GM13977 (cell line): ENCODE results near the gene TAF15.

Experiments
- DNase-seq: peaks from one replicate; pipeline ENCODE4 v3.0.0; 2012; ENCODE audit warnings: low spot score
- in situ Hi-C: fragments of 300-500 bp; cut with MboI; formaldehyde crosslinking; loops from one replicate; pipeline ENCODE4 v1.12.0; 2022; ENCODE audit warnings: low sequenced_read_pairs, low pct_unique_long_range_greater_than_20kb, mixed read lengths, inconsistent platforms; ENCODE audit not compliant: unreplicated experiment
- TF ChIP-seq, protein P1 (sequence below): IDR thresholded peaks from 2 replicates; pipeline ENCODE4 v1.5.1; 2012; ENCODE audit warnings: mild to moderate bottlenecking, control low read depth; ENCODE audit not compliant: insufficient read depth; ENCODE audit errors: extremely low read depth, missing control alignments

The TAF15 gene

DNA sequence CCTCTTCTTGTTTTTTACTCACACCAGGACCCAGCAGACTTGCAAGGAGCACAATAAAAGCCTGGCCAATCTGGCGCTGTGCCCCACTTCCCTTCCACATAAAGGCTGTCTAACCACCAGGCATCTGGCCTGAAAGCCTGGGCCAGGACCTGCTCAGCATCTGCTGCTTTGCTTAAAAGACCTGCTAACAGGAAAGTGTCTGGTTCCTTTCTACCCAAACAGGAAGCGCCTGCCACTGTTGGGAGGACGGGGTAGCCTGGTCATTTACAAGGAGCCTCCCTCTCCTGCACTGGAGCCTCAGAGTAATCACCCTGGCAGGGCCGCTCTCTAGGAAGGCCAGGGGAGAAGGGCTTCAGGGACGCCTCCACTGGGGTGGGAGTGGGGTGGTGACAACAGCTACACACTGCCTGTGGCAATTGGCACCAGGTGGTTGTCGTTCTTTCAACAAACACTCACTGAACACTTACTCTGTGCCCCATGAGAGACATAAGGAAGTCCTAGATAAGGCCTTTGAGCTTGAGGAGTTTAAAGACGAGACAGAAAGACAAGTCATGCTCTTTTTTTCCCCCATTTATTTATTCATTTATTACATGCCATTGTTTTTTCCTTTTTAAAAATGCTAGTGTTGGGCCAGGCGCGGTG lies 7.6 kb upstream of the TAF15 start:
- no peak for DNase-seq
- TF ChIP-seq, protein P1, sequence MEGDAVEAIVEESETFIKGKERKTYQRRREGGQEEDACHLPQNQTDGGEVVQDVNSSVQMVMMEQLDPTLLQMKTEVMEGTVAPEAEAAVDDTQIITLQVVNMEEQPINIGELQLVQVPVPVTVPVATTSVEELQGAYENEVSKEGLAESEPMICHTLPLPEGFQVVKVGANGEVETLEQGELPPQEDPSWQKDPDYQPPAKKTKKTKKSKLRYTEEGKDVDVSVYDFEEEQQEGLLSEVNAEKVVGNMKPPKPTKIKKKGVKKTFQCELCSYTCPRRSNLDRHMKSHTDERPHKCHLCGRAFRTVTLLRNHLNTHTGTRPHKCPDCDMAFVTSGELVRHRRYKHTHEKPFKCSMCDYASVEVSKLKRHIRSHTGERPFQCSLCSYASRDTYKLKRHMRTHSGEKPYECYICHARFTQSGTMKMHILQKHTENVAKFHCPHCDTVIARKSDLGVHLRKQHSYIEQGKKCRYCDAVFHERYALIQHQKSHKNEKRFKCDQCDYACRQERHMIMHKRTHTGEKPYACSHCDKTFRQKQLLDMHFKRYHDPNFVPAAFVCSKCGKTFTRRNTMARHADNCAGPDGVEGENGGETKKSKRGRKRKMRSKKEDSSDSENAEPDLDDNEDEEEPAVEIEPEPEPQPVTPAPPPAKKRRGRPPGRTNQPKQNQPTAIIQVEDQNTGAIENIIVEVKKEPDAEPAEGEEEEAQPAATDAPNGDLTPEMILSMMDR = no peak
- in situ Hi-C loops = no loop called here

DNA sequence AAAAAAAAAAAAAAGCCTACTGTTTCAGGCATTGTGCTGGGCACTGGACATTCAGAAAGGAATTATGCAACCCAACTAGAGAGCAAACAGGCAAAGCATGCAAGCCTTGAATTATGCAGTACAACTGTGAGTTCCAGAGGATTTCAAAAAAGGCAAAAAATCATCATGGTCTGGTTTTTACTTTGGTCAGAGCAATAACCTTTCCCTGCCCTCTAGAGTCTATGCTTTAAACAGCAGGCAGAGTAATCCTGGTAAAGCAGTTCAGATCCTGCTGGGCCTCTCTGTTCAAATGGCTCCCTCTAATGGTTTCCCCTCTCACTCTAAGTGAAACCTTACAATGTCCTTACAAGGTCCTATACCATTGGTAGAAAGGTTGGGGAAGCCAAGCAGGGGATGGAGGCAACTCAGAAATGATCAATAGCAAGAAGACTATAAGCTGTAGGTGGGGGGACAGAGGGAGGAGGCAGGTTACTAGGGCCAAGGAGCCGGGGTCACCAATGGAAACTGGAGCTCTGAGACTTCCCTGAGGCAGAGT lies 4.6 kb upstream of the TAF15 start:
- in situ Hi-C loops = no loop called here
- TF ChIP-seq, protein P1 = peak; percentile 73
- peak; percentile 89 for DNase-seq

DNA sequence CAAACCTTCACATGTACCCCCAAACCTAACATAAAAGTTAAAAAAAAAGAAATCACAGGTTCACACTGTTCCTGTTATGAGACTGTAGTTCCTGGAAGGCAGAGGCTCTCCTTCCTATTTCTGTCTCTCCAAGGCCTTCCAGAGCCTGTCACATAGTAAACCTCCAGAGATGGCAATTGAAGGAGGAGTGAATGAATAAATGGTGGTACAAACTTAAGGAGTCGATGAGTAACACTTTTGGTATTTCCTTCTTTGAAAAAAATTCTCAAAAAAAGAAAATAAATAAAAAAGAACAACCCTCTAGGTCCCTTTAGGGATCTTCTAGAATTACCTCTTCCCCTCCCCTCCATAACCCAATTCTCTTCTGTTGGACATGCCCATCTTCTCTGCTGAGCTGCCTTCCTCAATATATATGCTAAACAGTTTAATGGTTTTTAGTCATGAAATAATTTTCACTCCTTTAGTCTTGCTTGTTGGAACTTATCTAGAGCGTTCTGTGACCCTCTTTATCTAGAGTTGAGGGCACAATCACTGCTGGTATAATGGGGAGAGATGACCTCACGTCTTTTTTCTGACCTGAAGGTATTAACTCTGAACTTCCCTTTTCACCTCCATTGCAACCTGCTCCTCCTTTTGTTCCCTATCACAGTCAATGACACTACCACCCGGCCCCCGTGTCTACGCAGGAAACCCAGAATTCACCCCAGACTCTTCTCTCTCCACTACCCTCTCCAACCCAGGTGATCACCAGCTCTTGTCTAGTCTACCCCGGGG lies 1.7 kb upstream of the TAF15 start:
- TF ChIP-seq, protein P1 = no peak
- DNase-seq = no peak
- in situ Hi-C loops = no loop called here

DNA sequence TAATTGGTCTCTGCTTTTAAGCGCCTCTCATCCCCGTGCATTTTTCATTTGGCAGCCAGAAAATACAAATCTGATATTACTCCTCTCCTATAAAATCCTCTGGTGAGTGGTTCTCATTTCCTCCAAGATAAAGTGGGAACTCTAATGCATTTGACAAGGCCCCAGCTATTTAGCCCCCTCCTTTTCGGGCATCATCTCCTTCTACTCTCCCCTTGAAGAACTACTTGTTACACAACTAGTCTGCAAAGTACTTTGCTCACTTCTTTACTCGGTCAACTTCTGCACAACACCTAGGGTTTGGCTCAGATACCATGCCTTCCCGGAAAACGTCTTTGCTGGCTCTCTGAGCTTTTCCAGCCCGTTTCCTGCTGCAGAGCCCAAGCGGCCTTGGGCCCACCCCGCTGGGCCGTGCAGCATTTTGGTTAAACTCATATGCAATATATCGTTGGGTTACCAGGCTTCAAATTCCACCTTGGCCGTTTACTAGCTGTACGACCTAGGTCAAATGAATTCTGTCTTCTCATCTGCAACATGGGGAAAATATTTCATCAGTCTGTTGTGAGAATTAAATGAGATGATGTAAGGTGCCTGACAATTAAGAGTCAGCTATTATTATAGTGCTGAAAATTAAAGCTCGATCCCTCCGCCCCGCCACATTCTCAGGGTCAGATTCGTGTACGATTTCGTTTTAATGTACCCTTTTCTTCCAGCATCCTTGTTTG lies 883 bp upstream of the TAF15 start:
- TF ChIP-seq, protein P1 = no peak
- in situ Hi-C loops = no loop called here
- DNase-seq = no peak

DNA sequence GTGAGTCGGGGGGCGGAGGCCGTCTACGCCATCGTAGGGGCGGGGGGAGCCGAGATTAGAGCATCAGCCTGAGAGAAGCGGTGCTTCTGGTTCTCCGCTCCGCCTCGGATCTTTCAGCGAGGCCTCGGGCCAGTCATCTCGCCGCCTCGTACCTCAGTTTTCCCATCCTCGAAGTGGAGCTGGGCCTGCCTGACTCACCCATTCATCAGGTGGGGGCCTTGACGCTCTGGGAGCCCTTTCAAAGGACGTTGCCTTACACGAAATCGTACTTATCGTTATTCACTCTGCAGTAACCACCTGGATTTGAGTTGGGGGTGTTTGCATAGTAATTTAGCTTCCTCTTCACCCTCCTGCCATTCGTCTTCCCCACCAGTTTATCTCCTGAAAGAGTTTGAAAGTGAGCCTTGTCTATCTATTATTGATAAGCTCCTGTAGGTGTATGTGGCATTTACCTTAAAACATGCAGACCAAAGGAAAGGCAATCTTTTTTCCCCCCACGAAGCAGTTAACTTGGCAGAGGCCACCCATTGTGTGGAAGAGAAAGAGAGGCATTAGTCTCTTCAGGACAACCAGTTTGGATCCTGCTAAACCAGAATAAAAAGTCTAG lies 674 bp downstream of the TAF15 start:
- in situ Hi-C loops = no loop called here
- TF ChIP-seq, protein P1 = no peak
- DNase-seq = no peak

DNA sequence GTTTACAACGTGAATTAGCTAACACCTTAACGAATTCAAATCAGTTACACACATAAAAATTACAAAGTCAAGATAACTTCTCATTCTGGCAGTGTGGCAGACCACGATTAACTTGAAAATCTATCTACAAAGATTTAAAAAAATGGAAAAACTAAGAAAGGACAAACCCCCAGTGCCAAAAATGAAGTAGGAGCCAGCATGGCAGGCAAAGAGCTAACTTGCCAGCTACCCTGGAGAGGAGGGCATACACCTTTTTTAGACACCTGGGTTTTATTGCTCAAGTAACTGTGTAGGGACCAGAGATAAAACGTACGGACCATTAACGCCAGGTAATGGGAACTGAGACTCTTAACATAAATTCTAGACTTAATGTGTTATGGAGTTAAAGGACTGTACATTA lies 2.5 kb downstream of the TAF15 start:
- in situ Hi-C loops = no loop called here
- TF ChIP-seq, protein P1 = no peak
- DNase-seq = no peak
